BJ (cell line): ENCODE data around the gene MTHFSD. TPM values are rescaled to one million over a fixed set of nuclear protein-coding genes. Genes with fewer than 3 reads are reported as not detected.

ENCODE experiments used
- CTCF ChIA-PET: fragments of 350-600 bp; formaldehyde crosslinking; extraction: SDS; loops from one replicate; lab custom pipeline; 2021; ENCODE audit warnings: antibody characterized with exemption, inconsistent platforms; lab: Yijun Ruan, JAX
- POLR2A ChIA-PET: fragments of 300-600 bp; sonication (Branson Sonifier 250); formaldehyde crosslinking; extraction: SDS; loops from one replicate; lab custom pipeline; 2021; ENCODE audit warnings: antibody characterized with exemption; lab: Charles Lee
- DNase-seq: peaks from one replicate; pipeline ENCODE4 v3.0.0-alpha.2; 2011; ENCODE audit warnings: low read depth
- H3K27me3 ChIP-seq: 2 replicates; pipeline ENCODE4 v1.6.0; 2011; ENCODE audit warnings: low read length; ENCODE audit not compliant: control insufficient read depth, insufficient read depth
- H3K36me3 ChIP-seq: 2 replicates; pipeline ENCODE4 v1.5.1; 2011; ENCODE audit warnings: low read length; ENCODE audit not compliant: control insufficient read depth, insufficient read depth
- H3K4me3 ChIP-seq: 2 replicates; pipeline ENCODE4 v1.5.1; 2011; ENCODE audit warnings: low read depth, mild to moderate bottlenecking, control low read depth, low read length
- CTCF ChIP-seq: IDR thresholded peaks from 2 replicates; pipeline ENCODE4 v1.5.1; 2011; ENCODE audit warnings: low read depth, mild to moderate bottlenecking, control low read depth, inconsistent platforms, low read length, moderate library complexity; ENCODE audit not compliant: insufficient read depth
- polyA plus RNA-seq: library from polyadenylated mRNA; depleted of rRNA; stranded (reverse); fragments of >200 nt; gene quantifications from 2 replicates; pipeline ENCODE4 v1.2.3, GENCODE V29; 2011

Gene MTHFSD
- polyA plus RNA-seq, 1 experiment: 17.2 TPM

- peaks cover 9% of the 10 kb centered on the region for H3K27me3 ChIP-seq
- CTCF ChIA-PET: interaction anchor here (1.1 kb wide), 2 partner anchors 8 to 25 kb away, joined by 3 to 4 read pairs; no protein-coding TSS in a partner anchor
These were observed 61.9 kb downstream of the MTHFSD start for GRCh38 chr16:86492961-86493629.

GRCh38 chr16:86492267-86492960 lies 62.6 kb downstream of the MTHFSD start:
- no peak for TF ChIP-seq CTCF
- Histone ChIP-seq H3K27me3 (peaks cover 5% of the 10 kb centered on the region), H3K36me3 (no peaks in the 10 kb centered on the region), H3K4me3 (no peak overlapping the region)
- CTCF ChIA-PET: interaction anchor here (1.1 kb wide), 2 partner anchors 9 to 25 kb away, joined by 3 to 4 read pairs; no protein-coding TSS in a partner anchor
- POLR2A ChIA-PET: no interaction called here
- DNase-seq: no peak

More at GRCh38 chr16:86492961-86493629, 61.9 kb downstream of the MTHFSD start:
- POLR2A ChIA-PET: no interaction called here
- Histone ChIP-seq H3K4me3 (no peak overlapping the region), H3K36me3 (no peaks in the 10 kb centered on the region)
- no peak for DNase-seq
- no peak for TF ChIP-seq CTCF

- TF ChIP-seq CTCF: no peak
- no peak for DNase-seq
These were observed 63.4 kb downstream of the MTHFSD start for GRCh38 chr16:86491640-86492023.

GRCh38 chr16:86490859-86491639 lies 64.0 kb downstream of the MTHFSD start:
- POLR2A ChIA-PET: no interaction called here
- Histone ChIP-seq H3K27me3 (peaks cover under 1% of the 10 kb centered on the region), H3K36me3 (no peaks in the 10 kb centered on the region), H3K4me3 (no peak overlapping the region)
- CTCF ChIA-PET: no interaction called here
- TF ChIP-seq CTCF: no peak
- no peak for DNase-seq

More at GRCh38 chr16:86491640-86492023, 63.4 kb downstream of the MTHFSD start:
- no peaks in the 10 kb centered on the region for H3K36me3 ChIP-seq
- H3K27me3 ChIP-seq: peaks cover 3% of the 10 kb centered on the region
- POLR2A ChIA-PET: no interaction called here
- CTCF ChIA-PET: no interaction called here
- no peak overlapping the region for H3K4me3 ChIP-seq

- no peaks in the 10 kb centered on the region; the same call in 1 of the 2 replicates for H3K27me3 ChIP-seq
- H3K36me3 ChIP-seq: no peaks in the 10 kb centered on the region
- no peak overlapping the region for H3K4me3 ChIP-seq
- CTCF ChIA-PET: interaction anchor here (1.1 kb wide), 1 partner anchor 9 kb away, joined by 3 read pairs; no protein-coding TSS in a partner anchor
- POLR2A ChIA-PET: no interaction called here
- no peak for TF ChIP-seq CTCF
- no peak for DNase-seq
These were observed 69.3 kb downstream of the MTHFSD start for GRCh38 chr16:86485746-86486145.
